SK-N-SH (cell line): Measurements from ENCODE around the gene LPO. TPM values are rescaled to one million over a fixed set of nuclear protein-coding genes. Genes with fewer than 3 reads are reported as not detected.

Experiments used
- CTCF ChIA-PET: fragments of 300-600, 350-600 bp; formaldehyde crosslinking; extraction: SDS; loops from one replicate; lab custom pipeline; 2021; lab: Yijun Ruan, JAX
- POLR2A ChIA-PET: fragments of 350-600 bp; sonication (Branson Sonifier 250); formaldehyde crosslinking; extraction: SDS; loops from one replicate; lab custom pipeline; 2020; ENCODE audit warnings: antibody characterized with exemption, inconsistent platforms; lab: Yijun Ruan, JAX
- DNase-seq: peaks from one replicate; pipeline ENCODE4 v3.0.0; 2012
- H2AFZ ChIP-seq: fragments of 200-600 bp; sonication (generic); 2 replicates; pipeline ENCODE4 v1.8.1; 2016; ENCODE audit warnings: antibody characterized with exemption, mild to moderate bottlenecking, low read depth
- H3F3A ChIP-seq: fragments of 200-600 bp; sonication (generic); replicated peaks from 2 replicates; pipeline ENCODE3; 2016; ENCODE audit warnings: antibody characterized with exemption, mild to moderate bottlenecking; ENCODE audit not compliant: insufficient read depth
- H3K27ac ChIP-seq, 2 experiments: fragments of 200-500 bp in 1 of 2; fragments of 200-600 bp in 1 of 2; sonication (Bioruptor generic) in 1 of 2; sonication (generic), shearing (Covaris generic) in 1 of 2; 2 replicates each; pipeline versions ENCODE4 v1.5.1 to v1.6.1; 2014 to 2016; ENCODE audit warnings: low read depth in 2 of 2, inconsistent platforms in 1 of 2, low read length in 1 of 2, mild to moderate bottlenecking in 1 of 2, mixed read lengths in 1 of 2
- H3K27me3 ChIP-seq: fragments of 200-600 bp; sonication (generic), shearing (Covaris generic); 2 replicates; pipeline ENCODE4 v1.6.1; 2016; ENCODE audit warnings: mixed run types; ENCODE audit not compliant: insufficient read depth
- H3K36me3 ChIP-seq, 2 experiments: fragments of 200-500 bp in 1 of 2; fragments of 200-600 bp in 1 of 2; sonication (Bioruptor generic) in 1 of 2; sonication (generic) in 1 of 2; replicated peaks in 1 of 2; 2 replicates each; pipeline versions ENCODE3 to v1.5.1; 2014 to 2016; ENCODE audit warnings: low read length in 1 of 2, mild to moderate bottlenecking in 1 of 2; ENCODE audit not compliant: insufficient read depth in 2 of 2, control insufficient read depth in 1 of 2
- H3K4me1 ChIP-seq, 2 experiments: fragments of 200-500 bp in 1 of 2; fragments of 200-600 bp in 1 of 2; sonication (Bioruptor generic) in 1 of 2; sonication (generic), shearing (Covaris generic) in 1 of 2; 2 replicates each; pipeline versions ENCODE4 v1.5.1 to v1.6.1; 2014 to 2016; ENCODE audit warnings: low read depth in 1 of 2, low read length in 1 of 2, mixed run types in 1 of 2; ENCODE audit not compliant: insufficient read depth in 2 of 2, control insufficient read depth in 1 of 2
- H3K4me2 ChIP-seq: fragments of 200-600 bp; sonication (generic), shearing (Covaris generic); 2 replicates; pipeline ENCODE4 v1.6.1; 2017; ENCODE audit warnings: mixed run types
- H3K4me3 ChIP-seq, 2 experiments: fragments of 200-500 bp in 1 of 2; fragments of 200-600 bp in 1 of 2; sonication (Bioruptor generic) in 1 of 2; sonication (generic), shearing (Covaris generic) in 1 of 2; 2 replicates each; pipeline versions ENCODE4 v1.5.1 to v1.8.1; 2014 to 2016; ENCODE audit warnings: low read depth in 2 of 2, inconsistent platforms in 1 of 2, low read length in 1 of 2, mild to moderate bottlenecking in 1 of 2, mixed read lengths in 1 of 2, moderate library complexity in 1 of 2
- H3K79me2 ChIP-seq: fragments of 200-600 bp; sonication (generic); 2 replicates; pipeline ENCODE4 v1.8.1; 2017; ENCODE audit warnings: mild to moderate bottlenecking; ENCODE audit not compliant: insufficient read depth
- H3K9ac ChIP-seq: fragments of 200-600 bp; sonication (generic); 2 replicates; pipeline ENCODE4 v1.6.1; 2017; ENCODE audit warnings: mixed run types
- H3K9me2 ChIP-seq: fragments of 200-600 bp; sonication (generic); 2 replicates; pipeline ENCODE4 v1.6.1; 2017; ENCODE audit warnings: mixed run types
- H3K9me3 ChIP-seq: fragments of 200-600 bp; sonication (generic); 2 replicates; pipeline ENCODE4 v1.6.1; 2017; ENCODE audit warnings: mixed run types, mild to moderate bottlenecking, moderate library complexity
- H4K20me1 ChIP-seq: fragments of 200-600 bp; sonication (generic); 2 replicates; pipeline ENCODE4 v1.6.1; 2017; ENCODE audit warnings: mild to moderate bottlenecking, mixed run types; ENCODE audit not compliant: insufficient read depth
- CHD2 ChIP-seq: fragments of 150-350 bp; IDR thresholded peaks from 2 replicates; pipeline ENCODE4 v1.6.1; 2018; ENCODE audit warnings: low read length; ENCODE audit not compliant: partially characterized antibody
- CTCF ChIP-seq: fragments of 200-600 bp; sonication (generic); IDR thresholded peaks from 2 replicates; pipeline ENCODE4 v1.6.1; 2017; ENCODE audit warnings: antibody characterized with exemption, mild to moderate bottlenecking, moderate library complexity
- ELF1 ChIP-seq: IDR thresholded peaks from 2 replicates; pipeline ENCODE4 v1.4.0; 2012
- EZH2phosphoT487 ChIP-seq: fragments of 200-600 bp; sonication (generic); IDR thresholded peaks from 2 replicates; pipeline ENCODE4 v1.6.1; 2017; ENCODE audit warnings: low read depth, mixed run types, mild to moderate bottlenecking, antibody characterized with exemption, moderate library complexity, borderline replicate concordance
- FOSL2 ChIP-seq: IDR thresholded peaks from 2 replicates; pipeline ENCODE4 v1.4.0; 2012; ENCODE audit warnings: low read depth, mild to moderate bottlenecking, moderate library complexity, borderline replicate concordance
- FOXM1 ChIP-seq: IDR thresholded peaks from 2 replicates; pipeline ENCODE4 v1.4.0; 2012; ENCODE audit warnings: low read depth, mild to moderate bottlenecking
- GATA2 ChIP-seq: sonication (generic); formaldehyde crosslinking; IDR thresholded peaks from 2 replicates; pipeline ENCODE4 v1.5.0; 2020; ENCODE audit warnings: mild to moderate bottlenecking, missing genetic modification reagents
- JUND ChIP-seq: IDR thresholded peaks from 2 replicates; pipeline ENCODE4 v1.4.0; 2012
- MEF2A ChIP-seq: IDR thresholded peaks from 2 replicates; pipeline ENCODE4 v1.4.0; 2012; ENCODE audit warnings: low read depth, borderline replicate concordance
- POLR2AphosphoS5 ChIP-seq: IDR thresholded peaks from 2 replicates; pipeline ENCODE4 v1.6.1; 2012; ENCODE audit warnings: low read depth, low read length
- RCOR1 ChIP-seq: fragments of 150-350 bp; IDR thresholded peaks from 2 replicates; pipeline ENCODE4 v1.6.1; 2017; ENCODE audit warnings: antibody characterized with exemption, low read length
- REST ChIP-seq: IDR thresholded peaks from 2 replicates; pipeline ENCODE4 v1.6.1; 2012; ENCODE audit warnings: mild to moderate bottlenecking, low read depth, low read length, moderate library complexity
- SIN3A ChIP-seq: IDR thresholded peaks from 2 replicates; pipeline ENCODE4 v1.6.1; 2012; ENCODE audit warnings: low read depth, mild to moderate bottlenecking, low read length, moderate library complexity, borderline replicate concordance
- TAF1 ChIP-seq: IDR thresholded peaks from 2 replicates; pipeline ENCODE4 v1.6.1; 2012; ENCODE audit warnings: low read depth, mild to moderate bottlenecking, low read length, moderate library complexity, borderline replicate concordance
- TEAD4 ChIP-seq: IDR thresholded peaks from 2 replicates; pipeline ENCODE4 v1.4.0; 2012; ENCODE audit warnings: mild to moderate bottlenecking, borderline replicate concordance; ENCODE audit not compliant: insufficient read depth
- USF2 ChIP-seq: fragments of 150-350 bp; IDR thresholded peaks from 2 replicates; pipeline ENCODE4 v1.6.1; 2017; ENCODE audit warnings: antibody characterized with exemption, low read length, low read depth, borderline replicate concordance
- WGBS: methylation state at CpG from one replicate; pipeline ENCODE4 v1.1.6; 2017; ENCODE audit warnings: low lambda C conversion rate; 5-methylcytosine and 5-hydroxymethylcytosine counted together
- polyA plus RNA-seq, 3 experiments: library from polyadenylated mRNA; depleted of rRNA; stranded (reverse); fragments of >200 nt; gene quantifications; 2 replicates each; pipeline ENCODE4 v1.2.3, GENCODE V29; 2012

LPO gene
- polyA plus RNA-seq, 1 of the 3 experiments (the other 2 are of a cell fraction) = not detected

GRCh38 chr17:58245428-58246103 is 7.2 kb downstream of the LPO start:
- TF ChIP-seq CHD2 (no peak), FOSL2 (no peak), GATA2 (CRISPR knock-in tag) (no peak), SIN3A (no peak), CTCF (no peak), EZH2phosphoT487 (no peak), TAF1 (no peak), RCOR1 (no peak), REST (no peak), TEAD4 (no peak), USF2 (no peak), ELF1 (no peak), POLR2AphosphoS5 (no peak), JUND (no peak), FOXM1 (no peak), MEF2A (no peak)
- Histone ChIP-seq H3K9me3 (no peaks in the 10 kb centered on the region), H3K9ac (no peak overlapping the region), H3K27me3 (peaks cover 83% of the 10 kb centered on the region), H3K4me3 (no peak overlapping the region), H3K79me2 (no peaks in the 10 kb centered on the region), H3K27ac (no peak overlapping the region), H2AFZ (no peak overlapping the region), H3K4me1 (peaks cover 0 to 8% of the 10 kb centered on the region in 2 experiments; a peak in 1 of 4 replicates), H3K4me2 (no peak overlapping the region), H3F3A (no peaks in the 10 kb centered on the region), H3K9me2 (no peaks in the 10 kb centered on the region), H3K36me3 (no peaks in the 10 kb centered on the region), H4K20me1 (no peaks in the 10 kb centered on the region)
- WGBS = 30% methylated on average over 10 of the region's 10 CpGs
- DNase-seq = no peak
- CTCF ChIA-PET = interaction anchor here (0.6 to 1.5 kb wide), 3 partner anchors 26 to 172 kb away, joined by 3 read pairs; partner anchors contain the start of gene MKS1
- POLR2A ChIA-PET = no interaction called here
